Hippocampal formation (tissue), 2 donors: ENCODE measurements around the gene CDR2.
"Not testable (repeated sequence)": the region's sequence is repeated elsewhere in the genome, so short reads cannot be mapped to it uniquely, and the experiment has no call there.

Experiments
- DNase-seq, 2 donors: peaks; one replicate each; lab custom pipeline; 2025; lab: John Stamatoyannopoulos, UW

The CDR2 gene

GRCh38 chr16:22374311-22375116 is at the start of gene CDR2:
TSS of gene CDR2 (minus strand) at chr16:22374619. CDS start at chr16:22374309, 310 bp downstream.
- DNase-seq = peak; percentile 94 to 97

- no peak for DNase-seq
Measured at GRCh38 chr16:22423716-22424115, 49.3 kb upstream of the CDR2 start.

GRCh38 chr16:22421136-22421535 is 46.7 kb upstream of the CDR2 start:
- no peak for DNase-seq

- no peak for DNase-seq
Measured at GRCh38 chr16:22420606-22421135, 46.3 kb upstream of the CDR2 start.

GRCh38 chr16:22419908-22420307 is 45.5 kb upstream of the CDR2 start:
- DNase-seq = no peak

GRCh38 chr16:22418826-22419225 is 44.4 kb upstream of the CDR2 start:
- no peak for DNase-seq

- DNase-seq = not testable (repeated sequence)
Measured at GRCh38 chr16:22417798-22418197, 43.4 kb upstream of the CDR2 start.

GRCh38 chr16:22417019-22417418 is 42.6 kb upstream of the CDR2 start:
- DNase-seq = no peak

- DNase-seq = no peak
Measured at GRCh38 chr16:22413819-22414218, 39.4 kb upstream of the CDR2 start.

GRCh38 chr16:22407486-22407885 is 33.1 kb upstream of the CDR2 start:
- no peak for DNase-seq

GRCh38 chr16:22402191-22402590 is 27.8 kb upstream of the CDR2 start:
- DNase-seq = no peak

- DNase-seq = no peak
Measured at GRCh38 chr16:22400900-22401299, 26.5 kb upstream of the CDR2 start.

GRCh38 chr16:22397931-22398330 is 23.5 kb upstream of the CDR2 start:
- DNase-seq = no peak

GRCh38 chr16:22397464-22397863 is 23.0 kb upstream of the CDR2 start:
- no peak for DNase-seq

GRCh38 chr16:22395960-22396359 is 21.5 kb upstream of the CDR2 start:
- DNase-seq = no peak

GRCh38 chr16:22394121-22394520 is 19.7 kb upstream of the CDR2 start:
- DNase-seq = no peak

GRCh38 chr16:22388101-22388644 is 13.8 kb upstream of the CDR2 start:
- DNase-seq = no peak

GRCh38 chr16:22386976-22387375 is 12.6 kb upstream of the CDR2 start:
- no peak for DNase-seq

- DNase-seq = no peak
Measured at GRCh38 chr16:22385196-22385595, 10.8 kb upstream of the CDR2 start.

GRCh38 chr16:22383827-22384226 is 9.4 kb upstream of the CDR2 start:
- DNase-seq = no peak

GRCh38 chr16:22381392-22381791 is 7.0 kb upstream of the CDR2 start:
- DNase-seq = no peak

- no peak for DNase-seq
Measured at GRCh38 chr16:22380529-22380928, 6.1 kb upstream of the CDR2 start.

GRCh38 chr16:22379656-22380055 is 5.2 kb upstream of the CDR2 start:
- no peak for DNase-seq
